GM12801 (cell line): Measurements from ENCODE around the gene RPL35.

Experiments
- CTCF ChIP-seq: IDR thresholded peaks from one replicate; pipeline ENCODE4 v1.5.1; 2011; ENCODE audit warnings: control low read depth; ENCODE audit not compliant: insufficient read length; ENCODE audit errors: extremely low read depth

The RPL35 gene

DNA sequence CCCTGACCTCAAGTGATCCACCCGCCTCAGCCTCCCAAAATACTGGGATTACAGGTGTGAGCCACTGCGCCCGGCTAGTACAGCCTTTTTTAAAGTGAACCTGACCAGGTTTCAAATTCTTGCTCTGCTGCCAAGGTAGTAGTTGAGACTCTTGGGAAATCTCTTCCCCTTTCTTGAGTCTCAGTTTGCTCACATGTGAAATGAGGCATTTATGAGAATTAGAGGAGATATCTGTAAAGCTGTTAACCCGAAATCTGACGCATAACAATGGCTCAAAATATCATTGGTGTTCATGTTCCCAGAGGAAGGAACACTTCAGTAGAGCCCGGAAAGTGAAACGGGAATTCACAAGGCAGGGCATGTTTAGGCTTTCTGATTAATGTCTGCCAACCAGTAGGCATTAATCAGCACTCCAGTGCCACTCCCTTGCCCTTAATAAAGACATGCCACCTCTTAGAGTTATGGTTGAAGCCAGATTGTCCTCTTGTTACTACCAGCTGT, 1.7 kb upstream of the RPL35 start:
- no peak for TF ChIP-seq CTCF

DNA sequence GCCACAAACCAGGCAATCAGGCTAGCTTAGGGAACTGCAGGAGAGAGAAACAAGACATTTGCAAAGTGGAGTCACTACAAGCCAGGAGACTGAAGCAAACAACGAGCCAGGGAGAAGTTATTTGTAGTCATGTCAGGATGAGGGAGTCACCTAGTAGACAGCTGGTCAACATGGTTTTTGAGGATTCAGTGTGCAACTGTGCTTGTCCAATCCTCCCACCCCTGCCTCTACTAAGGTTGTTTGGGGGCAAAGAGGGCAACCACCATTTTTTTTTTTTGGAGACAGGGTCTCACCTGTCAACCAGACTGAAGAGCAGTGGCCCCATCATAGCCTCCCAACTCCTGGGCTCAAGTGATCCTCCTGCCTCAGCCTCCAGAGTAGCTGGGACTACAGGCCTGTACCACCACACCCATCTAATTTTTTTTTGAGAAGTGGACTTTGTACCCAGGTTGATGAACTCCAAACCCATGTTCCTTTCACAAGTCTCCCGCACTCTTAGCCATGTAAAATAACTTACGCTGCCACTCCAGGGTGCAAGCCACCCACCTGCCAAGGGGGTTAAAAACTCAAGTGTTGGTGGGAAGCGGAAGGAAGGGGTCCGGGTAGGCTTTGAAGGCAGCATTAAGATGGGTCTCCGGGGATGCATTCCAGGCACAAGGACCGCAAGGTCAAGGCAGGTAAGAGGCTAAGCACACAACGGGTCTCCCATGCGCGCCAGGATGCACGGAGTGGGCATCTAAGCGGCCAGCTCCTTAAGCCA, 995 bp downstream of the RPL35 start:
- TF ChIP-seq CTCF, result no peak

DNA sequence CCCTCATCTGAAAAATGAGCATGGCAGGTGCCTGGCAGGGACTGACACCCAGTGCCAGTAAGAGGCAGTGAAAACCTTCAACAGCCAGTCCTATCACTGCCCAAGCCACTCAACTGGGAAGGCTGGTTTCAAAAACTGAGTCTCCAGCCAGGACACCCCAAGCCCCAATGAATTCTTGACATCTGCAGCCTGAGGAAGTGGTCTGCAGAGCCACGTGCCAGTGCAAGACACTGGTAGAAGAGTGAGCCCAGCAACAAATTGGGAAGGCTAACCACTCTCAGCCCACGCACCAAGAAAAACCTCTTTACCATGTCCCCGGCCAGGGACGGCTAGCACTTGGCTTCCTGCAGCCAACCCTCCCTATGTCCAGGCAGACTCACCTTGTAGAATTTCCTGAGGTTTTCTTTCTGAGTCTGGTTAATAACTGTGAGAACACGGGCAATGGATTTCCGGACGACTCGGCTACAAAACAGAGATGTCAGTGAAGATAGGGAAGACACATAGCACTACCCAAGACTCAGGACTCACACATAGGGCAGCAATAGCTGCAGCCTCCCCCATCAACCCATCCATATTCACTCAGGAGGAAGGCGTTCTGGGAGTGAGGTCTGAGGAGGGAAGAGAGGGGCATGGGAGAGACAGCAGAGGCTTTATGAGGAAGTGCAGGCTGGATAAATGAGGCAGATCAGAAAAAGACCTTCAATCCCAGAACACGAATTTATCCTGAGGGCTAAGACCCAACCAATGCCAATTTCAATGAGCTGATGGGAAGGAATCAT, 1.8 kb downstream of the RPL35 start:
- TF ChIP-seq CTCF, result no peak

- no peak for TF ChIP-seq CTCF
These were observed 3.3 kb downstream of the RPL35 start for GRCh38 chr9:124858330-124859046.

DNA sequence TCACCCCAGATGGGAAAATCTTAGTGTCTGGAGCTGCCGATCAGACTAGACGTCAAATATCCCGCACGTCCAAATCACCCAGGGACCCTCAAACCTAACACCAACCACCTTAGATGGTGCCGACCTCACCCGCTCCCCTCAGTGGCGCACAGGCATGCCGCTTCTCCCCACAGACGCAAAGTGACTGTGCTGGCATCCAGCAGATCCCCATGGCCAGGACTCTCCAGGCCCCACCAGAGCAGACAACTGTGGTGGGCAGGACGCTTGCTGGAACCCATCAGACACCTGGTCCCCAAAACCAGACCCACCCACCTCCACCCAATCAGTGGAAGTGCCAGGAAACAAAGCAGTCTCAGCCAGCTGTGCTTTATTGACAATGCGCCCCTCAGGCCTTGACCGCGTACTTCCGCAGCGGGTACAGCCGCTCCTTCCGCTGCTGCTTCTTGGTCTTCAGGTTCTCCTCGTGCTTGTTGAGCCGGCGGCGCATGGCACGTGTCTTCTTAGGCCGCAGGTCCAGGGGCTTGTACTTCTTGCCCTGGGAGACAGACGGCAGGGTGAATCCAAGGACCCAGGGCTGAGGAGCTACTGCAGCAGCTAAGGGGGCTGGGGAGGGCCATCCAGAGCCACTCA, 4.1 kb downstream of the RPL35 start:
- TF ChIP-seq CTCF, result no peak

- TF ChIP-seq CTCF, result no peak
These were observed 5.6 kb downstream of the RPL35 start for GRCh38 chr9:124855944-124856765.
